HFFc6 (cell line): ENCODE measurements around the gene RNU6-7. TPM values are rescaled to one million over a fixed set of nuclear protein-coding genes. Genes with fewer than 3 reads are reported as not detected.

Source experiments
- DNase-seq: peaks from one replicate; pipeline ENCODE4 v3.0.0-alpha.2; 2018
- H3K27ac Mint-ChIP-seq: 2 replicates; pipeline ENCODE4 v1.8.0; 2020; ENCODE audit warnings: mild to moderate bottlenecking, mixed read lengths
- H3K27me3 Mint-ChIP-seq: 2 replicates; pipeline ENCODE4 v1.8.0; 2021; ENCODE audit warnings: mild to moderate bottlenecking, moderate library complexity, mixed read lengths; ENCODE audit not compliant: insufficient read depth
- H3K36me3 Mint-ChIP-seq: 2 replicates; pipeline ENCODE4 v1.8.0; 2021; ENCODE audit warnings: low read depth, mixed read lengths
- H3K4me1 Mint-ChIP-seq: 2 replicates; pipeline ENCODE4 v1.8.0; 2020; ENCODE audit warnings: low read depth, mixed read lengths
- H3K4me3 Mint-ChIP-seq: 2 replicates; pipeline ENCODE4 v1.8.0; 2020; ENCODE audit warnings: mild to moderate bottlenecking, moderate library complexity, mixed read lengths
- H3K9me3 Mint-ChIP-seq: 2 replicates; pipeline ENCODE4 v1.8.0; 2020; ENCODE audit warnings: mild to moderate bottlenecking, mixed read lengths
- CTCF ChIP-seq: fragments of 200-600 bp; sonication (generic); IDR thresholded peaks from 2 replicates; pipeline ENCODE4 v1.5.0; 2021; ENCODE audit warnings: antibody characterized with exemption, mild to moderate bottlenecking
- total RNA-seq, 6 experiments: library from RNA; stranded (reverse); fragmentation: NEBNext Ultra II Directional; extraction: Animal tissue kit (Norgen Biotek cat#: 25700); gene quantifications; 2 replicates in 1 of 6; 3 replicates in 5 of 6; pipeline ENCODE4 v1.2.3, GENCODE V29; 2021

The RNU6-7 gene
- total RNA-seq, 6 experiments from 2014 or later, result not detected

- H3K4me1 Mint-ChIP-seq, result no peaks in the 10 kb centered on the region
- peaks cover 2% of the 10 kb centered on the region for H3K27me3 Mint-ChIP-seq
- no peak for DNase-seq
- H3K9me3 Mint-ChIP-seq, result no peaks in the 10 kb centered on the region
- H3K4me3 Mint-ChIP-seq, result no peak overlapping the region
- no peak for TF ChIP-seq CTCF
- no peaks in the 10 kb centered on the region for H3K36me3 Mint-ChIP-seq
- no peak overlapping the region for H3K27ac Mint-ChIP-seq
These were observed 11.0 kb downstream of the RNU6-7 start for GRCh38 chr14:32212833-32213232.

GRCh38 chr14:32217301-32217700 lies 15.5 kb downstream of the RNU6-7 start:
- no peak for DNase-seq
- Mint-ChIP-seq H3K9me3 (no peaks in the 10 kb centered on the region), H3K4me3 (no peak overlapping the region), H3K27me3 (peaks cover 11% of the 10 kb centered on the region), H3K4me1 (no peaks in the 10 kb centered on the region), H3K27ac (no peak overlapping the region), H3K36me3 (no peaks in the 10 kb centered on the region)
- TF ChIP-seq CTCF, result no peak

- Mint-ChIP-seq H3K9me3 (no peaks in the 10 kb centered on the region), H3K36me3 (no peaks in the 10 kb centered on the region), H3K27me3 (peaks cover 5% of the 10 kb centered on the region), H3K4me3 (no peak overlapping the region), H3K27ac (no peak overlapping the region; the same call in 1 of the 2 replicates), H3K4me1 (peaks cover 27% of the 10 kb centered on the region)
- peak; percentile 76 for TF ChIP-seq CTCF
- DNase-seq, result peak; percentile 42
These were observed 23.0 kb downstream of the RNU6-7 start for GRCh38 chr14:32224737-32225377.

GRCh38 chr14:32225378-32225920 lies 23.6 kb downstream of the RNU6-7 start:
- DNase-seq, result no peak

GRCh38 chr14:32226056-32226455 lies 24.2 kb downstream of the RNU6-7 start:
- H3K27me3 Mint-ChIP-seq, result peaks cover 5% of the 10 kb centered on the region
- no peak overlapping the region for H3K27ac Mint-ChIP-seq
- H3K9me3 Mint-ChIP-seq, result no peaks in the 10 kb centered on the region
- H3K4me3 Mint-ChIP-seq, result no peak overlapping the region
- peaks cover 39% of the 10 kb centered on the region for H3K4me1 Mint-ChIP-seq
- H3K36me3 Mint-ChIP-seq, result no peaks in the 10 kb centered on the region
- no peak for DNase-seq
- no peak for TF ChIP-seq CTCF

More at GRCh38 chr14:32225378-32225920, 23.6 kb downstream of the RNU6-7 start:
- Mint-ChIP-seq H3K4me3 (no peak overlapping the region), H3K9me3 (no peaks in the 10 kb centered on the region), H3K4me1 (peaks cover 33% of the 10 kb centered on the region), H3K36me3 (no peaks in the 10 kb centered on the region), H3K27ac (no peak overlapping the region; the same call in 1 of the 2 replicates), H3K27me3 (peaks cover 5% of the 10 kb centered on the region)
- no peak for TF ChIP-seq CTCF
